Type B pancreatic cell (in vitro differentiated cells): Measurements from ENCODE around the gene SLC30A1. TPM values are rescaled to one million over a fixed set of nuclear protein-coding genes. Genes with fewer than 3 reads are reported as not detected.

Experiments
- DNase-seq: peaks from one replicate; pipeline ENCODE4 v3.0.0; 2021; ENCODE audit warnings: mixed read lengths; ENCODE audit not compliant: unreplicated experiment; ENCODE audit errors: extremely low spot score
- H3K27ac Mint-ChIP-seq: 2 replicates; pipeline ENCODE4 v1.8.0; 2021; ENCODE audit warnings: mild to moderate bottlenecking, mixed read lengths
- H3K27me3 Mint-ChIP-seq: 2 replicates; pipeline ENCODE4 v1.8.0; 2021; ENCODE audit warnings: mixed read lengths
- H3K36me3 Mint-ChIP-seq: 2 replicates; pipeline ENCODE4 v1.8.0; 2021; ENCODE audit warnings: mixed read lengths
- H3K4me1 Mint-ChIP-seq: one replicate; pipeline ENCODE4 v1.8.0; 2021; ENCODE audit warnings: mixed read lengths; ENCODE audit not compliant: unreplicated experiment
- H3K4me3 Mint-ChIP-seq: 2 replicates; pipeline ENCODE4 v1.8.0; 2021; ENCODE audit warnings: mild to moderate bottlenecking, mixed read lengths
- H3K9me3 Mint-ChIP-seq: 2 replicates; pipeline ENCODE4 v1.8.0; 2021; ENCODE audit warnings: mixed read lengths
- CTCF ChIP-seq: fragments of 200-600 bp; sonication (generic); conservative IDR thresholded peaks from 2 replicates; pipeline ENCODE4 v1.5.0; 2021; ENCODE audit warnings: antibody characterized with exemption, mild to moderate bottlenecking
- total RNA-seq: library from RNA; stranded (reverse); gene quantifications from 2 replicates; pipeline ENCODE4 v1.2.1, GENCODE V29; 2021; ENCODE audit warnings: low replicate concordance

Gene SLC30A1
- total RNA-seq, 1 donor from 2014 or later, result 21.8 TPM

- Mint-ChIP-seq H3K27ac (no peak overlapping the region), H3K4me3 (no peak overlapping the region), H3K4me1 (peaks cover 9% of the 10 kb centered on the region), H3K9me3 (no peaks in the 10 kb centered on the region), H3K36me3 (no peaks in the 10 kb centered on the region), H3K27me3 (no peaks in the 10 kb centered on the region)
- TF ChIP-seq CTCF, result no peak
- no peak for DNase-seq
Observed at GRCh38 chr1:211527006-211527405, 52.0 kb downstream of the SLC30A1 start.

- Mint-ChIP-seq H3K27ac (no peak overlapping the region), H3K36me3 (no peaks in the 10 kb centered on the region), H3K9me3 (no peaks in the 10 kb centered on the region), H3K27me3 (no peaks in the 10 kb centered on the region), H3K4me3 (no peak overlapping the region), H3K4me1 (peaks cover 13% of the 10 kb centered on the region)
- TF ChIP-seq CTCF, result no peak
- DNase-seq, result no peak
Observed at GRCh38 chr1:211526101-211526500, 52.9 kb downstream of the SLC30A1 start.

- no peak for DNase-seq
- no peak for TF ChIP-seq CTCF
- Mint-ChIP-seq H3K27me3 (no peaks in the 10 kb centered on the region), H3K27ac (no peak overlapping the region), H3K4me1 (peaks cover 10% of the 10 kb centered on the region), H3K36me3 (no peaks in the 10 kb centered on the region), H3K9me3 (no peaks in the 10 kb centered on the region), H3K4me3 (no peak overlapping the region)
Observed at GRCh38 chr1:211525101-211525676, 53.8 kb downstream of the SLC30A1 start.

- Mint-ChIP-seq H3K4me1 (peaks cover 13% of the 10 kb centered on the region), H3K36me3 (no peaks in the 10 kb centered on the region), H3K9me3 (no peaks in the 10 kb centered on the region), H3K4me3 (no peak overlapping the region), H3K27me3 (no peaks in the 10 kb centered on the region), H3K27ac (no peak overlapping the region)
- TF ChIP-seq CTCF, result no peak
- no peak for DNase-seq
Observed at GRCh38 chr1:211524521-211524920, 54.4 kb downstream of the SLC30A1 start.

- DNase-seq, result no peak
- no peak for TF ChIP-seq CTCF
- H3K4me1 Mint-ChIP-seq, result peaks cover 14% of the 10 kb centered on the region
- H3K27me3 Mint-ChIP-seq, result no peaks in the 10 kb centered on the region
- no peaks in the 10 kb centered on the region for H3K9me3 Mint-ChIP-seq
- no peak overlapping the region for H3K27ac Mint-ChIP-seq
- no peaks in the 10 kb centered on the region for H3K36me3 Mint-ChIP-seq
- no peak overlapping the region for H3K4me3 Mint-ChIP-seq
Observed at GRCh38 chr1:211522804-211523203, 56.2 kb downstream of the SLC30A1 start.

Other genes starting within 250 kb of the SLC30A1 start
- 0.14 TPM in 1 of 2 replicates, not detected in the other for gene RD3, start 87.0 kb downstream of the SLC30A1 start, total RNA-seq
- 15.2 and 23.4 TPM in 2 replicates for gene NEK2, start 96.5 kb upstream of the SLC30A1 start, total RNA-seq